Effector memory CD8-positive, alpha-beta T cell (primary cell): ENCODE measurements around the gene DPP10.

Experiments
- ATAC-seq: fragments of 150-1000 bp; cut with Tn5 transposase; replicated peaks from 2 replicates; pipeline ENCODE4 v1.10.0; 2021; ENCODE audit warnings: mild to moderate bottlenecking, moderate library complexity
- DNase-seq, 3 experiments: peaks; one replicate each; pipeline ENCODE4 v3.0.0; 2021
- H3K27ac Mint-ChIP-seq, 2 donors: one replicate each; pipeline ENCODE4 v1.8.0; 2022; ENCODE audit warnings: mild to moderate bottlenecking in 2 of 2, mixed read lengths in 2 of 2, moderate library complexity in 2 of 2
- H3K27me3 Mint-ChIP-seq, 2 donors: one replicate each; pipeline ENCODE4 v1.8.0; 2022; ENCODE audit warnings: mixed read lengths in 2 of 2
- H3K36me3 Mint-ChIP-seq: one replicate; pipeline ENCODE4 v1.8.0; 2022; ENCODE audit warnings: mild to moderate bottlenecking, moderate library complexity, mixed read lengths; ENCODE audit not compliant: insufficient read depth
- H3K4me1 Mint-ChIP-seq, 2 donors: one replicate each; pipeline ENCODE4 v1.8.0; 2022; ENCODE audit warnings: low read depth in 2 of 2, mixed read lengths in 2 of 2
- H3K4me3 Mint-ChIP-seq, 2 donors: one replicate each; pipeline ENCODE4 v1.8.0; 2022; ENCODE audit warnings: mild to moderate bottlenecking in 2 of 2, mixed read lengths in 2 of 2, moderate library complexity in 2 of 2
- H3K9me3 Mint-ChIP-seq, 2 donors: one replicate each; pipeline ENCODE4 v1.8.0; 2022; ENCODE audit warnings: mixed read lengths in 2 of 2

The DPP10 gene

DNA sequence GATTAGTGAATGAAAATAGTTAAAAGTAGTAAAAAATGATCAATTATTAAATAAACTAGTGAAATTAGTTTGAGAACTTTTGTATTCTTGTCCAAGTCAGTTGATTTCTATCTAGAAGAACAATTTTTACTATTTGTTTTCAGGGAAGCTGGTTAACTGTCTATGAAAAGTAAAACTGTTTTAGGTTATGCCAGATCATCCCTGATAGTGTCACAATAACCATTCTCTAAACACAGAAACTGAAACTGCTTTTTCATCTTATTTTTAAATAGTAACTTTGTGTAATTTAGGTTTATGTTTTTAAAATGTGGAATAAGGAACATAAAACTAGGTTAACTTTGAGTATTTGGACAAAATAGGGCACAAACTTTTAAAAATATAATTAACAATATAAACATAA lies 1087.2 kb downstream of the DPP10 start:
- ATAC-seq (no peak), DNase-seq (no peak)
- Mint-ChIP-seq H3K27me3 (no peaks in the 10 kb centered on the region), H3K27ac (no peak overlapping the region), H3K4me1 (no peaks in the 10 kb centered on the region), H3K4me3 (no peak overlapping the region), H3K9me3 (peaks cover under 1 to 2% of the 10 kb centered on the region in 2 donors), H3K36me3 (no peaks in the 10 kb centered on the region)

GRCh38 chr2:115533081-115533480 lies 1090.6 kb downstream of the DPP10 start:
- H3K27me3 Mint-ChIP-seq = no peaks in the 10 kb centered on the region
- ATAC-seq (no peak), DNase-seq (no peak)
- H3K36me3 Mint-ChIP-seq = no peaks in the 10 kb centered on the region
- peaks cover 0 to 2% of the 10 kb centered on the region in 2 donors for H3K9me3 Mint-ChIP-seq
- no peaks in the 10 kb centered on the region for H3K4me1 Mint-ChIP-seq
- no peak overlapping the region for H3K27ac Mint-ChIP-seq
- H3K4me3 Mint-ChIP-seq = no peak overlapping the region

GRCh38 chr2:115541814-115542213 lies 1099.4 kb downstream of the DPP10 start:
- no peak for DNase-seq
- H3K9me3 Mint-ChIP-seq = peaks cover 0 to 7% of the 10 kb centered on the region in 2 donors
- no peaks in the 10 kb centered on the region for H3K27me3 Mint-ChIP-seq
- no peaks in the 10 kb centered on the region for H3K36me3 Mint-ChIP-seq
- H3K27ac Mint-ChIP-seq = no peak overlapping the region
- H3K4me1 Mint-ChIP-seq = no peaks in the 10 kb centered on the region
- H3K4me3 Mint-ChIP-seq = no peak overlapping the region
- no peak for ATAC-seq

DNA sequence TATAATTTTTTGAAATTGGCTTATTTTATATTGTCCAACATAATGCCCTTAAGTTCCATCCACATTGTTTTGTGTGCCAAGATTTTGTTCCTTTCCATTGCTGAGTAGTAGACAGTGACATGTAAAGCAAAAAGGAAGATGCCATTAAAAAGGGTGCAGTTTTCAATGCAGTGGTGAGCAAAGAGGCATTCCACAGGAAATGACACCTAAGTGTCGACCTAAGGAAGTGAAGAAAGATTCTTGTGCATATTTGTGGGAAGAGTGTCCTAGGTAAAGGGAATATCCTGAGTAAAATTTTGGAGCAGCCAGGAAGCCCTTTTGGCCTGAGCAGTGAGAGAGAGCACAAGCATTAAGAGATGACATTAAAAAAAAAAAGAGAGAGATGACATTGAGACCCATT lies 1099.9 kb downstream of the DPP10 start:
- no peak for ATAC-seq
- no peak overlapping the region for H3K4me3 Mint-ChIP-seq
- H3K27me3 Mint-ChIP-seq = no peaks in the 10 kb centered on the region
- no peaks in the 10 kb centered on the region for H3K4me1 Mint-ChIP-seq
- H3K27ac Mint-ChIP-seq = no peak overlapping the region
- no peaks in the 10 kb centered on the region for H3K36me3 Mint-ChIP-seq
- DNase-seq = no peak
- H3K9me3 Mint-ChIP-seq = peaks cover 0 to 7% of the 10 kb centered on the region in 2 donors

DNA sequence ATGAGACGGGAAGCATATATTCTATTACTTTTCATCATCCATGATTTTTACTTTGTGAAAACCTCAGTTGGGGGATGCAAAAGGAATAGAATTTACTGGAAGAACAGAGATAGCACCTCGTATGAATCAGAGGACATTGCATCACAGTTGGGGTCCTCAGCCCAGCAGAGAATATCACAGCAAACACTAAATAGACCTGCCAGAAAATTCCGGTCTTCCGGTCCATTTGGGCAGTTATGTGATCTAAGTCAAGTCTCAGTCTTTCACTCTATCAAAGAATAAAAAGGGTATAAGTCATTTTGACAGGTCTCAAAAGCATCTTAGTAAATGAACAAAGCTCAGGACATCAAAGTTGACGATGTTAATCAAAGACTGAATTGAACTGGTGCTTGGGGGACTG lies 1100.6 kb downstream of the DPP10 start:
- H3K27me3 Mint-ChIP-seq = no peaks in the 10 kb centered on the region

DNA sequence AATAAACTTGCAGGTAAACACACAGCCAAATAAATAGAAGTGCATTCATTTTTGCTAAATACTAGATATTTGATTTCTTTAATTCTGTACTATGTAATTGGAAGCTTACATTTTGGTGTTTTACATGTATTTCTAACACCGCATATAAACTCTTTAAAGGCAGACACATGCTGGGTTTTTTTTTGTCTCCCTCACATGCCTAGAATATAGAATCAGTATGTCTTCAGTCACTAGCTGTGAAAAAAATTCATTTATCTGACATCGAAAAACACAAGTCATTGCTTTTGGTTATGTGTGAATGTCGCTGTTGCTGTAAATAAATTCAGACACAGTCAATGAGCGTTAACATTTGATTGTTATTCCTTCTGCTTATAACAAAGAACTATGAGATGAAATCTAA lies 1101.0 kb downstream of the DPP10 start:
- H3K36me3 Mint-ChIP-seq = no peaks in the 10 kb centered on the region
- no peak overlapping the region for H3K4me3 Mint-ChIP-seq

More for the DNA sequence above, 1100.6 kb downstream of the DPP10 start:
- no peak overlapping the region for H3K27ac Mint-ChIP-seq
- H3K4me3 Mint-ChIP-seq = no peak overlapping the region
- DNase-seq (no peak), ATAC-seq (no peak)
- H3K36me3 Mint-ChIP-seq = no peaks in the 10 kb centered on the region
- no peaks in the 10 kb centered on the region for H3K4me1 Mint-ChIP-seq
- peaks cover 0 to 7% of the 10 kb centered on the region in 2 donors for H3K9me3 Mint-ChIP-seq

GRCh38 chr2:115549611-115550130 lies 1107.2 kb downstream of the DPP10 start:
- DNase-seq (no peak), ATAC-seq (no peak)
- Mint-ChIP-seq H3K9me3 (peaks cover 11 to 16% of the 10 kb centered on the region in 2 donors), H3K36me3 (no peaks in the 10 kb centered on the region), H3K27me3 (no peaks in the 10 kb centered on the region), H3K4me1 (no peaks in the 10 kb centered on the region), H3K4me3 (no peak overlapping the region), H3K27ac (no peak overlapping the region)

More for the DNA sequence above, 1101.0 kb downstream of the DPP10 start:
- Mint-ChIP-seq H3K9me3 (peaks cover 0 to 7% of the 10 kb centered on the region in 2 donors), H3K27ac (no peak overlapping the region), H3K27me3 (no peaks in the 10 kb centered on the region), H3K4me1 (no peaks in the 10 kb centered on the region)
- ATAC-seq (no peak), DNase-seq (no peak)

- H3K4me1 Mint-ChIP-seq = no peaks in the 10 kb centered on the region
- DNase-seq (no peak), ATAC-seq (no peak)
- no peaks in the 10 kb centered on the region for H3K27me3 Mint-ChIP-seq
- no peaks in the 10 kb centered on the region for H3K36me3 Mint-ChIP-seq
- H3K9me3 Mint-ChIP-seq = peaks cover 11 to 16% of the 10 kb centered on the region in 2 donors
- H3K27ac Mint-ChIP-seq = no peak overlapping the region
- H3K4me3 Mint-ChIP-seq = no peak overlapping the region
These were observed 1110.3 kb downstream of the DPP10 start for GRCh38 chr2:115552726-115553125.

DNA sequence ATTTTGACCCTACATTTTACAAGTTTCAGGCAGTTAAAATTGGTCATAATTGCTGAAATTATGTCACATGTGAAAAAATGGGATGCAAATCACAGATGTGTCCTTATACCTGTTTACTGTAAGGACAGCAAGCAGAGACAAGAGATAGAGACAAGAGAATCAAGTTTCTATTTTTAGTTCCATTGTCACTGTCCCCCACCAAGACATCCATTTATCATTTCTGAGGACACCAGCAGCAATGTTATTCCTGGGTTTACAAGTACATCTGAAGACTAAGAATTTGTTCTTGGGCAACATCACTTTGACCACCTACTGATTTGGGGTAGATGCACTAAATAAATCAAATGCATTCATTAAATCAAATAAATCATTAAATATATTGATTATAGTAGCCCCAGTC lies 1111.7 kb downstream of the DPP10 start:
- no peaks in the 10 kb centered on the region for H3K4me1 Mint-ChIP-seq
- no peaks in the 10 kb centered on the region for H3K27me3 Mint-ChIP-seq
- ATAC-seq (no peak), DNase-seq (no peak)
- peaks cover 8 to 10% of the 10 kb centered on the region in 2 donors for H3K9me3 Mint-ChIP-seq
- H3K4me3 Mint-ChIP-seq = no peak overlapping the region
- no peaks in the 10 kb centered on the region for H3K36me3 Mint-ChIP-seq
- H3K27ac Mint-ChIP-seq = no peak overlapping the region

- H3K27ac Mint-ChIP-seq = no peak overlapping the region
- no peaks in the 10 kb centered on the region for H3K27me3 Mint-ChIP-seq
- peaks cover 4 to 7% of the 10 kb centered on the region in 2 donors for H3K9me3 Mint-ChIP-seq
These were observed 1116.3 kb downstream of the DPP10 start for GRCh38 chr2:115558725-115559124.

GRCh38 chr2:115560666-115561065 lies 1118.2 kb downstream of the DPP10 start:
- Mint-ChIP-seq H3K9me3 (peaks cover 4 to 7% of the 10 kb centered on the region in 2 donors), H3K4me3 (no peak overlapping the region), H3K4me1 (no peaks in the 10 kb centered on the region), H3K36me3 (no peaks in the 10 kb centered on the region), H3K27me3 (no peaks in the 10 kb centered on the region), H3K27ac (no peak overlapping the region)
- ATAC-seq (no peak), DNase-seq (no peak)

More at GRCh38 chr2:115558725-115559124, 1116.3 kb downstream of the DPP10 start:
- DNase-seq = no peak
- Mint-ChIP-seq H3K4me1 (no peaks in the 10 kb centered on the region), H3K4me3 (no peak overlapping the region), H3K36me3 (no peaks in the 10 kb centered on the region)
- ATAC-seq = no peak

GRCh38 chr2:115568643-115569042 lies 1126.2 kb downstream of the DPP10 start:
- ATAC-seq (no peak), DNase-seq (no peak)
- no peak overlapping the region for H3K4me3 Mint-ChIP-seq
- no peaks in the 10 kb centered on the region for H3K4me1 Mint-ChIP-seq
- H3K9me3 Mint-ChIP-seq = peaks cover 2 to 9% of the 10 kb centered on the region in 2 donors
- H3K27me3 Mint-ChIP-seq = no peaks in the 10 kb centered on the region
- H3K27ac Mint-ChIP-seq = no peak overlapping the region
- peaks cover 3% of the 10 kb centered on the region for H3K36me3 Mint-ChIP-seq

DNA sequence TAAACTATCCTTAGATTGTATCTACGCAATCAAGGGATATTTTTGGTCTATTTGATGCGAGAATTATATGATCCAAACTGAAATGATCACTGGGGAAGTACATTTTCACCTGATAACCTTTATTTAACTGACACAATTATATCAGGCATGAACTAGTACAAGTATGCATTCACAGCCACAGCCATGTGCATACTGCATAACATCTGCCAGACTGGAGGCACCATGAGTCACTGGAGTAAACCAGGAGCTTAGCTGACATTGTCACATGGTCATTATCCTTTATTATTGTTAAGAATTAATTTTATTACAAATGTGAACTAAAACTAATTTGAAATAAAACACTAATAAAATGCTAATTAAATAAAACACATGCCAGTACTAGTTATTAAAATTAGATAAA lies 1127.1 kb downstream of the DPP10 start:
- Mint-ChIP-seq H3K4me1 (no peaks in the 10 kb centered on the region), H3K4me3 (no peak overlapping the region), H3K36me3 (peaks cover 3% of the 10 kb centered on the region), H3K9me3 (peaks cover 10 to 18% of the 10 kb centered on the region in 2 donors), H3K27me3 (no peaks in the 10 kb centered on the region), H3K27ac (no peak overlapping the region)
- no peak for ATAC-seq
- no peak for DNase-seq

DNA sequence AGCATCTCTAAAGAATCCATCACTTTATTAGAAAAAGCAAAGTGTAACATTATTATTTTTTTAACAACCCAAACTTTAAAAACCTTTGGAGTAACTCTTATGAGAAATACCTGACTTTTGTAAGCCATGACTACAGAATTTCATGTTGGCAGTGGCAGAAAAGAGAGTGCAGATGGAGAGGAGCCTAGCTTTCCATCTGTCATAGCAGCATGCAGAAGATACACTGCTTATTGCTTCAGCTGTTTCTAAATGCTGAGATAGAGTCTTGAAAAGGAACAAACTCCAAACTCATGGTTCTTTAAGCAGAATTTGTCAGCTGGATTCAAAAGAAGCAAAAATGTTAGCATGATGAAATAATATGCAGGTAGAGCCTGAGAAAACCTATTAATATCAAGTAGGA lies 1130.3 kb downstream of the DPP10 start:
- H3K4me3 Mint-ChIP-seq = no peak overlapping the region
- H3K9me3 Mint-ChIP-seq = peaks cover 11 to 20% of the 10 kb centered on the region in 2 donors

GRCh38 chr2:115573756-115574155 lies 1131.3 kb downstream of the DPP10 start:
- peaks cover 11 to 16% of the 10 kb centered on the region in 2 donors for H3K9me3 Mint-ChIP-seq
- no peaks in the 10 kb centered on the region for H3K4me1 Mint-ChIP-seq
- no peak for DNase-seq
- H3K27ac Mint-ChIP-seq = no peak overlapping the region
- H3K4me3 Mint-ChIP-seq = no peak overlapping the region
- no peaks in the 10 kb centered on the region for H3K36me3 Mint-ChIP-seq
- no peak for ATAC-seq
- no peaks in the 10 kb centered on the region for H3K27me3 Mint-ChIP-seq

More for the DNA sequence above, 1130.3 kb downstream of the DPP10 start:
- no peak for ATAC-seq
- no peaks in the 10 kb centered on the region for H3K36me3 Mint-ChIP-seq
- H3K27ac Mint-ChIP-seq = no peak overlapping the region
- H3K27me3 Mint-ChIP-seq = no peaks in the 10 kb centered on the region
- no peaks in the 10 kb centered on the region for H3K4me1 Mint-ChIP-seq
- DNase-seq = no peak
